Subcutaneous preadipocyte (primary cell): ENCODE results near the gene GMPPA. TPM values are rescaled to one million over a fixed set of nuclear protein-coding genes. Genes with fewer than 3 reads are reported as not detected.

Experiments
- small RNA-seq: library from RNA; depleted of rRNA; stranded (forward); fragments of <200 nt; gene quantifications from one replicate; pipeline ENCODE3, GENCODE V24; 2012
- total RNA-seq: library from RNA; depleted of rRNA; stranded (reverse); fragments of >200 nt; gene quantifications from 2 replicates; pipeline ENCODE4 v1.2.3, GENCODE V29; 2012

The GMPPA gene
- 43.7 and 51.2 TPM in 2 replicates for total RNA-seq

GRCh38 chr2:219498280-219499057, at the start of gene GMPPA:
Gene GMPPA (plus strand): TSS chr2:219498891. CDS start chr2:219499976, 1,085 bp downstream.

DNA sequence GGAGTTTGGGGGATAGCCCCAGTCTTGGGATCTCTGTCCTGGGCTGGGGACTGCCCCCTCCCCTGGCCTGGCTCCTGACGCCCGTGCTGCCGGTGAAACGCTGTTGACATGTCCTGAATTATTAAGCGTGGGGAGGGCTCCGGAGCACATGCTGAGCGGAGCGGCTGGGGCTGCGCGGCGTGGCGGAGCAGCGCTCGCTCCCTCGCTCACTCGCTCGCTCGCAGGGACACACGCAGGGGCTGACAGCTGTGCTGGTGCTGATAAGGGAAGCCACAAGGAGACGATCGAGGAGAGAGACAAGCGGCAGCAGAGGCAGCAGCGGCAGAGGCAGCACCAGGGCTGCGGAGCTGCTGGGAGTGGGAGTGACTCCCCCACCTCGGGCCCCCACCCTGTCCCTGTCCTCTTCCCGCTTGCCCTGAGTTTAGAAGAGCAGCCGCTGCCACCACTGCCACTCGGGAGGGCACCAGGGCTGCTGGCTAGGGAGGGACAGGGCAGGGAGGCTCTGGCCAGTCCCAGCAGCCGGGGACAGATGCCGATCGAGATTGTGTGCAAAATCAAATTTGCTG, 15.6 kb downstream of the GMPPA start, which contains the start of gene ASIC4:
Gene ASIC4 (plus strand): TSS at position 287 of the 566 bp plus-strand sequence. CDS start 243 bp downstream, at position 530.

DNA sequence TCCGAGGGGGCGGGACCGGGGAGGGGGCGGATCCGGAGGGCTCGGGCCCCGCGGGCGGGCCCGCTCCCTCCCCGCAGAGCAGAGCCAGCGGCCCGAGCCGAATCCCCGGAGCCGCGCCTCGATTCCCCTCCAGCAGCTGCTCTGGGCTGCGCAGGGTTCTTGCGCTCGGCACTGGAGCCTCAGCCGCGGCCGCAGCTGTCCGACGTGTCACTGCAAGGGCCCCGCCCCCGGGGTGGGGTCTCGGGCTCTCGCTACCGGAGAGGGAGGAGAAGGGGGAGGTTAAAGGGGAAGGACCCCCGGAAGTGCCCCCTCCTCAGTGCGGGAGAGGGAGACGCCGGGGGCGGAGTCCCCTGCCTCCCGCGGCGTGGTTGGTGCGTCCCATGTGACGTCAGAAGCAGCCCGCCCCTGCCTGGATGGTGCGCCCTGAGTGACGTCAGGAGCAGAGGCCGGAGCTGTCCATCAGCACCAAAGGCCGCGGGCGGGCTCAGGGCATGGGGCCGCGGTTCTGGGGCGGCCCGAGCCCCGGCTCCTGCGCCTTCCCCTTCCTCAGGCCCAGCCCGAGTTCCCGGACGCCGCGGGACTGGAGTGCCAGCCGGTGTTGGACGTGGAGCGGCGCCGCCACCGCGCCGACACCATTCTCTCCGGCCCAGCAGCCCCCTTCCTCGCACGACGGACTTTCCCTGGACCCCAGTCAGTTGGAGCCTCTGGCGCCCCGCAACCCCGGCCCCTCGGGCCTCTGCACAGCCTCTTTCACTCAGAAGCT, 45.1 kb downstream of the GMPPA start, which contains the start of the genes CHPF and TMEM198:
Gene CHPF (minus strand): TSS at position 214 of the 763 bp plus-strand sequence. CDS start 271 bp downstream, outside the sequence.
Gene TMEM198 (plus strand): TSS at position 433 of the 763 bp plus-strand sequence. CDS start 700 bp downstream, outside the sequence.

Small RNAs within 50 kb of the gene (small RNA-seq; reads per million reads assigned to genes)
- not detected for gene MIR3132

Other genes starting within 250 kb of the GMPPA start
- not detected in 2 replicates for gene TUBA4B, start 245.6 kb upstream of the GMPPA start, total RNA-seq
- 9.2 and 17.6 TPM in 2 replicates for gene TUBA4A, start 245.0 kb upstream of the GMPPA start, total RNA-seq
- gene DNAJB2, start 219.5 kb upstream of the GMPPA start, total RNA-seq = 20.7 and 22.4 TPM in 2 replicates
- 0.98 and 1.5 TPM in 2 replicates for gene PTPRN, start 189.5 kb upstream of the GMPPA start, total RNA-seq
- gene RESP18, start 166.1 kb upstream of the GMPPA start, total RNA-seq = not detected in 2 replicates
- 63.9 and 69.4 TPM in 2 replicates for gene DNPEP, start 111.0 kb upstream of the GMPPA start, total RNA-seq
- 0.39 and 0.73 TPM in 2 replicates for gene DES, start 80.5 kb upstream of the GMPPA start, total RNA-seq
- gene SPEG, start 64.0 kb upstream of the GMPPA start, total RNA-seq = 11.5 and 15.4 TPM in 2 replicates
- under 0.01 TPM in 1 of 2 replicates, not detected in the other for gene ASIC4, start 15.6 kb downstream of the GMPPA start, total RNA-seq
- gene CHPF, start 44.9 kb downstream of the GMPPA start, total RNA-seq = 60.4 and 92.6 TPM in 2 replicates
- gene TMEM198, start 45.1 kb downstream of the GMPPA start, total RNA-seq = 1.2 and 3.3 TPM in 2 replicates
- 26.0 and 37.5 TPM in 2 replicates for gene OBSL1, start 72.6 kb downstream of the GMPPA start, total RNA-seq
- gene INHA, start 73.4 kb downstream of the GMPPA start, total RNA-seq = 0.20 and 0.37 TPM in 2 replicates
- gene STK11IP, start 99.0 kb downstream of the GMPPA start, total RNA-seq = 15.1 and 19.5 TPM in 2 replicates
- 0.98 and 2.9 TPM in 2 replicates for gene SLC4A3, start 128.7 kb downstream of the GMPPA start, total RNA-seq